Measurements from ENCODE around the gene DLX1.
"Not testable (repeated sequence)": the region's sequence is repeated elsewhere in the genome, so short reads cannot be mapped to it uniquely, and the experiment has no call there.

DLX1 gene

DNA sequence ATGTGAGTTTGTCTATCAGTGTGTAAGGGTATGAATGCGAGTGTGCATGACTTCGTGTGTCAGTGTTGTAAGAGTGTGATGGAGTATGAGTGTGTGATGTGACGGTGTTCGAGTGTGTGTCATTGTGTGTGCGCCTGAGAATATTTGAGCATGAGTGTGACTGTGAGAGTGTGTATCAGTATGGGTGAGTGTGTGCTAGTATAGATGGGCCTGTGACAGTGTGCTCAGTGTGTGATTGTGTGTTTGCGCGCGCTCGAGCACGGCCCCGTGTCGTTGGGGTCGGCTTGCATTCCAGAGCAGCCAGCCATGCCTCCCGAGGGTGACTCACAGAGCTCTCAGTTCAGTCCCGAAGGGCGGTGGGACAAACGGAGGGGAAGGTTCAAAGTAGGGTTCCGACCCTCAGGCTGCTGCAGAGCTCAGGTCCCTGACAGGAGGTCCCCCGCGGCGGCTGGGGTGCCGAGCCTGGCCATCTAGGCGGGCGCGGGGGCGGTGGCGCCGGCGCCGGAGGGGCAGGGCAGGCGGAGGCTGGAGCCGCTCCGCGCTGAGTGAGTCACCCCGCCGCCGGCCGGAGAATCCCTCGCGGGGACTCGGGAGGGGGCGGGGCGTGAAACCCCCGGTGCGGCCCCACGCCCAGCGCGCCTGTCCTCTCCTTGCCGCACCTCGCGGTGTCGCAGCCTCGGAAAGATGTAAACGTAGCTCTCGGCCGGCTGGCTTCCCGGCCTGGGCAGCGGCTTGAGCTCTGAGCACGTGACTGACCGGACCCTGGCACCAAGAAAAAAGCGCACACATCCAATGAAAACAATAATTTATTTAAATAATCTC lies 13.6 kb downstream of the DLX1 start:
- peak; percentile 70 for DNase-seq

- no peak for DNase-seq
Observed at GRCh38 chr2:172099472-172100079, 14.3 kb downstream of the DLX1 start.

DNA sequence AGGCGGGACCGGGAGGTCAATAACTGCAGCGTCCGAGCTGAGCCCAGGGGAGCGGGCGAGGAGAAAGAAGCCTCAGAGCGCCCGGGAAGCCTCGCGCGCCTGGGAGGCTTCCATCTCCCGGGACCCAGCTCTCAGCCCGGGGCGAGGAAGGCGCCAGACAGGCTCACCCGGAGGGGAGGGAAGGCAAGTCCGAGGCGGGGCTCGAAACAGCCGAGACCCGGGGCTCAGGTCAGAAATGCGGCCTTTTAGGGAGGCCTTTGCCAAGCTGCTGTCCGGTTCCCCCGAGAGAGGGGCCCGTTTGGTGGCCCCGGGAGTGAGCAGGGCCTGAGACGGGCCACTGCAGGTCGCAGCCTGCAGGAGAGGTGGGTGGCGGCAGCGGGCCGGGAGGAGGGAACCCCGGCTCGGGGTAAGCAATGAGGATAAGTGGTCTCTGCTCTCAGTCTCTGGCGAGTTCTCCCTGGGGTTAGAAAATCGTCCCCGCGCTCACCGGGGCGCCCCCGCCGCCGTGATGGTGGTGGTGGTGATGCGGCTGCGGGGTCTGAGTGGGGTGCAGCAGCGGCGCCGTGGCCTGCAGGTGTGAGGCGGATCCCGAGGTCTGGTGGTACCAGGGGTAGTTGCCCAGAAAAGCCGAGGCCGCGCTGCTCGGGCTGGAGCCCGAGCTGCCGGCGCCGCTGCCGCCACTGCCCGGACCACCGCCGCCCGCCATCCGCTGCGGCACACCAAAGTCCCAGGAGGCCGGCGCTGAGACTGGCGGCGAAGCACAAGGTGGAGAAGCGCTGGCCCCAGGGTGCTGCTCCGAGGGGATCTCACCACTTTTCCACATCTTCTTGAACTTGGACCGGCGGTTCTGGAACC lies 15.0 kb downstream of the DLX1 start:
- peak; percentile 50 for DNase-seq

DNA sequence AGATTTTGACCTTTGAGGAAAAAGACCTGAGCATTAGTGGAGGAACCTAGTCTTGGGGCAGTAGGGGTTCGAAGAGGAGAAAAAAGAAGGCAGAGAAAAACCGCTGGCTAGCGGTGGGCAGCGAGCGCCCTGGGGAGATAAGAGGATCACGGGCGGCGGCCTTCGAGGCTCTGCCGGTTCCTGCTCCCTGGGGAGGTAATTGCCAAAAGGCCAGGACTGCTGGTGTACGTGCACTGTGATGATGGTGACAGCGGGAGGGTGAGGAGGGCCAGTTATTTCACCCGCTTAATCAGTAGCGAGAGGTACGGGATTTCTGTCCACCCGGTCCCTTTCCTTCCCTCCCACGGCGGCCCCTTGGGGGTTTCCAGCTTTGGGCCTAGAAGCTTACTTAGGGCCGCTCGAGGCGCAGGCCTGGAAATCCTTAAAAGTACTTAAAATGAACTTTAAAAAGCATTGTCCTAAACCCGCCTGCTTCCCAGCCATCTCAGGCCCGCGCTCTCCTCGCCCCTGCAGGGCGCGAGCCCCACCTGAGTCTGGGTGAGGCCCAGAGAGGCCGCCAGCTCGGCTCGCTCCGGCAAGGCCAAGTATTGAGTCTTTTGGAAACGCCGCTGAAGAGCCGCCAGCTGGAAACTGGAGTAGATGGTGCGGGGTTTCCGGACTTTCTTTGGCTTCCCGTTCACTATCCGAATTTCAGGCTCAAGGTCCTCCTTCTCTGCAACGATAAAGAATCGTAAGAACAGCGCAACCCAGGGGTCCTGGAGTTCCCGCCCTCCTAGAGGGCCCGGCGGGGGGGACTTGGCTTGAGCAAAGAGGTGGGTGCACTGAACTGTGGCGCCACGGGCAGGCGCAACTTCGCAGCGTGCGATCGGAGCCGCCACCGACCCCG lies 15.9 kb downstream of the DLX1 start:
- peak; percentile 86 for DNase-seq

GRCh38 chr2:172101821-172102390 lies 16.6 kb downstream of the DLX1 start:
- DNase-seq: no peak

- DNase-seq: peak; percentile 97
Observed at GRCh38 chr2:172102391-172103359, 17.4 kb downstream of the DLX1 start, which contains the start of gene DLX2. Gene DLX2, minus strand, starts transcription at chr2:172102900. Its CDS starts 362 bp downstream, at chr2:172102538.

- DNase-seq: peak; percentile 83
Observed at GRCh38 chr2:172103471-172104272, 18.4 kb downstream of the DLX1 start.

GRCh38 chr2:172105471-172106107 lies 20.3 kb downstream of the DLX1 start:
- DNase-seq: no peak

GRCh38 chr2:172106108-172106961 lies 21.0 kb downstream of the DLX1 start:
- no peak for DNase-seq

- DNase-seq: no peak
Observed at GRCh38 chr2:172107690-172108586, 22.6 kb downstream of the DLX1 start.

DNA sequence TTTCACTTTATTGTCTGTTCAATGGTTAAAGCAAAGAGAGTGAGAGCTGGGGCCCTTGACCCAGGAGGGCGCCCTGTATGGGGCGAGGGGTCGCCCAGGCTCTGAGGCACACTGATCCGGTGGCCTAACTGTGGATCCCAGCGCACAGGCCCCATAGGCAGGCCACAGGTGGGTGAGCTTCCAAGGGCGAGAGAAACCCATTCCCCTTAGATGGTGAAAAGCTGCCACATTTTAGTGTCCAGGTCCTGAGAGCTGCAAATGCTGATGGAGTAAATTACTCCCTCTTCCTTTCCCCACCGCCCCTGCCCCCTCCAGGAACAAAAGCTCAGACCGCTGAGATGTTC lies 23.3 kb downstream of the DLX1 start:
- DNase-seq: no peak

GRCh38 chr2:172109256-172109987 lies 24.1 kb downstream of the DLX1 start:
- DNase-seq: no peak

DNA sequence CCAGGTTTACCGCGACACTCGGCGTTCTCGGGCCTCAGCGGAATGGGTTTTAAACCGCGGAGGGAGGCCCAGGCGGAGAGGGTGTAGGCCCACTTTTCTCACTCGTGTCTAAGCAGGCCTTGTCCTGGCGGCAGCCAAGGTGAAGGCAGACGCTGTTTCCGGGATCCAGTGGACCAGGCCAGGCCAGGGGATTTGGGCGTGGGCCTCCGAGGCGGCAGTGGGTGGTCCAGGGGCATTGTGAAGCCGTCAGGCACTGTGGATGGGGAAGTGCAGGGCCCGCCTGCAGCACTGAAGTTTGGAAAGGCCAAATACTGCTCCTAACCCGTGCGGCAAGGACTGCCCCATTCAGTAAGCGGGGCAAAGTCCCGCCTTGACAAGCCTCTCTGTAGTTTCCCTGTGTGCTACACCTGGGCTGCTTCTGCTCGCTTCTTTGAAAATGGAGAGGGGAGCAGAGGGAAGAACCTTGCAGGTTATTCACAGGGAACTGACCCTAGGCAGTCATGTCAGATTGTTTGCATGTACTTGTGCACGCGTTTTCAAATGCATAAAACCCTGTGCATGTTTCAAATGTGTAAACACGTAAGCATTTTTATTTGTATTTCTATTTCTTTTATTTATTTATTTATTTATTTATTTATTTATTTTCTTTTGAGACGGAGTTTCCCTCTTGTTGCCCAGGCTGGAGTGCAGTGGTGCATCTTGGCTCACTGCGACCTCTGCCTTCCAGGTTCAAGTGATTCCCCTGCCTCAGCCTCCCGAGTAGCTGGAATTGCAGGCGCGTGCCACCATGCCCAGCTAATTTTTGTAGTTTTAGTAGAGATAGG lies 24.9 kb downstream of the DLX1 start:
- DNase-seq: no peak

GRCh38 chr2:172113617-172114016 lies 28.3 kb downstream of the DLX1 start:
- peak; percentile 18 for DNase-seq

DNA sequence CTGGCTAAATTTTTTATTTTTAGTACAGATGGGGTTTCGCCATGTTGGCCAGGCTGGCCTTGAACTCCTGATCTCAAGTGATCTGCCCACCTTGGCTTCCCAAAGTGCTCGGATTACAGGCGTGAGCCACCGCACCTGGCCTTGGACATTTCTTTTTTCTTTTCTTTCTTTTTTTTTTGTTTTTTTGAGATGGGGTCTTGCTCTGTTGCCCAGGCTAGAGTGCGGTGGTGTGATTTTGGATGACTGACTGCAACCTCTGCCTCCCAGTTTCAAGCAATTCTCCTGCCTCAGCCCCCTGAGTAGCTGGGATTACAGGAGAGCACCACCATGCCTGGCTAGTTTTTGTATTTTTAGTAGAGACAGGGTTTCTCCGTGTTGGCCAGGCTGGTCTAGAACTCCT lies 28.9 kb downstream of the DLX1 start:
- not testable (repeated sequence) for DNase-seq

- DNase-seq: no peak
Observed at GRCh38 chr2:172114579-172114978, 29.3 kb downstream of the DLX1 start.

Measured in NCI-H146 (cell line).